ENCODE data around the gene RUNX3.
"Not testable (repeated sequence)": the region's sequence is repeated elsewhere in the genome, so short reads cannot be mapped to it uniquely, and the experiment has no call there.

RUNX3 gene

DNA sequence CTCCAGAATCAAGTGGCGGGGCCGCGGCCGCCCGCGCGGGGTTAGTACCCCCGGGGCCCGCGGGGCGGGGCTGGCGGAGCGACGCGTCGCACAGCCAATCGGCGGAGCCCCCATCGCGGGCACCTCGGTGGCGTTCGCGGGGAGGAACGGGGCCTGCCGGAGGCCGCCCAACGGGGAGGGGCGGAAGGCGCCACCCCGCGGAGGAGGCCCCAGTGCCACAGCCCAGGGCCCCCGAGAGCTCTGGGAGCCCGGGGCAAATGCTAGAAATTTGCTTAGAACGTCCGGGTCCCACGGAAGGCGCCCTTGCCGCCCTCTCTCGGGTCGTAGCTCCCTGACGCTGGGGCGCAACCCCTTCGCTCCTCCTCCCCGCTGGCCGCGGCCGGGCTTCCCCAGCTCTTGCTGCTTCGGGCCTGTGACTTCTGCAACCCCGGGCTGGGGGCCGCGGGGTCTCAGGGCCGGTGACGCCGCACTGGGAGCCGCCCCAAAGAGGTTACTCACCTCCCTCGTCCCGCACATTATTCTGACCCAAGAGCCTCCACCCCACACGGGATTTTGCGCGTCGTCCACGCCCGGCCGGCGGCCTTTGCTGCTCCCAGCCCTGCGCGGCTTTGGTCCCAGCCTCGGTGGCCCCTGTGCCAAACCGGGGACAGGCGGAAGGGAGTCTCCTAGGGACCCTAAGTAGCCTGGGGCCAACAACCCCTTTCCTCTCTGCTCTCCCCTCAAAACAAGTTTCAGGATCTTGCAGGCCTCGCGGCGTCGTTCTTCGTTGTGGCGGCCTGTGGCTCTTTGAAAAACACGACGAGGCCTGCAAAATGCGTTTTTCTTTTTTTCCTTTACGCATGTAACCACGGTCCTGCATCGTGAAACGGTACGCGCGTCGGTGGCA lies at the start of gene RUNX3:
RUNX3 (minus strand) TSS at position 17 of the 886 bp plus-strand sequence. CDS start 408 bp downstream, outside the sequence.
- no peaks in the 10 kb centered on the region for H3K27me3 ChIP-seq (replicated peaks; ENCODE audit: insufficient read depth, low read length)
- no peaks in the 10 kb centered on the region; the same call in 1 of the 2 replicates for H4K20me1 ChIP-seq (ENCODE audit: insufficient read depth, low read length)
- H3K9me2 ChIP-seq (replicated peaks; ENCODE audit: insufficient read depth, low read length), result no peaks in the 10 kb centered on the region
- peak within 1 kb of the TSS; percentile 84 for H3K27ac ChIP-seq (ENCODE audit: low read length)
- no peak for TF ChIP-seq EZH2 (optimal IDR thresholded peaks at IDR 0.05; ENCODE audit: low read depth, low read length)
- TF ChIP-seq, protein P1, sequence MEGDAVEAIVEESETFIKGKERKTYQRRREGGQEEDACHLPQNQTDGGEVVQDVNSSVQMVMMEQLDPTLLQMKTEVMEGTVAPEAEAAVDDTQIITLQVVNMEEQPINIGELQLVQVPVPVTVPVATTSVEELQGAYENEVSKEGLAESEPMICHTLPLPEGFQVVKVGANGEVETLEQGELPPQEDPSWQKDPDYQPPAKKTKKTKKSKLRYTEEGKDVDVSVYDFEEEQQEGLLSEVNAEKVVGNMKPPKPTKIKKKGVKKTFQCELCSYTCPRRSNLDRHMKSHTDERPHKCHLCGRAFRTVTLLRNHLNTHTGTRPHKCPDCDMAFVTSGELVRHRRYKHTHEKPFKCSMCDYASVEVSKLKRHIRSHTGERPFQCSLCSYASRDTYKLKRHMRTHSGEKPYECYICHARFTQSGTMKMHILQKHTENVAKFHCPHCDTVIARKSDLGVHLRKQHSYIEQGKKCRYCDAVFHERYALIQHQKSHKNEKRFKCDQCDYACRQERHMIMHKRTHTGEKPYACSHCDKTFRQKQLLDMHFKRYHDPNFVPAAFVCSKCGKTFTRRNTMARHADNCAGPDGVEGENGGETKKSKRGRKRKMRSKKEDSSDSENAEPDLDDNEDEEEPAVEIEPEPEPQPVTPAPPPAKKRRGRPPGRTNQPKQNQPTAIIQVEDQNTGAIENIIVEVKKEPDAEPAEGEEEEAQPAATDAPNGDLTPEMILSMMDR (IDR thresholded peaks at IDR 0.05; ENCODE audit: low read length), result 0 out of 2 replicates have a peak, but pooled peaks have one; percentile 17
- H3K9ac ChIP-seq (ENCODE audit: low read length), result peak within 1 kb of the TSS; percentile 81
- H3K4me2 ChIP-seq (ENCODE audit: low read depth, low read length), result peak within 1 kb of the TSS; percentile 92; the same call in 1 of the 2 replicates
- H3K4me3 ChIP-seq (ENCODE audit: low read length), result peak within 1 kb of the TSS; percentile 95
- no peaks in the 10 kb centered on the region for H3K9me3 ChIP-seq (replicated peaks; ENCODE audit: insufficient read depth, low read length)
- peaks cover 26% of the 10 kb centered on the region for H3K4me1 ChIP-seq (ENCODE audit: low read length)
- H3F3A ChIP-seq (ENCODE audit: insufficient read depth, low read length), result peaks cover 19% of the 10 kb centered on the region
- DNase-seq, result peak; percentile 96
- 0 out of 2 replicates have a peak, but pooled peaks cover 5% of the 10 kb centered on the region for H3K36me3 ChIP-seq (replicated peaks; ENCODE audit: insufficient read depth, low read length)
- peaks cover 41% of the 10 kb centered on the region for H3K79me2 ChIP-seq (ENCODE audit: low read length)
- peak within 1 kb of the TSS; percentile 94 for H2AFZ ChIP-seq (ENCODE audit: low read length)

DNA sequence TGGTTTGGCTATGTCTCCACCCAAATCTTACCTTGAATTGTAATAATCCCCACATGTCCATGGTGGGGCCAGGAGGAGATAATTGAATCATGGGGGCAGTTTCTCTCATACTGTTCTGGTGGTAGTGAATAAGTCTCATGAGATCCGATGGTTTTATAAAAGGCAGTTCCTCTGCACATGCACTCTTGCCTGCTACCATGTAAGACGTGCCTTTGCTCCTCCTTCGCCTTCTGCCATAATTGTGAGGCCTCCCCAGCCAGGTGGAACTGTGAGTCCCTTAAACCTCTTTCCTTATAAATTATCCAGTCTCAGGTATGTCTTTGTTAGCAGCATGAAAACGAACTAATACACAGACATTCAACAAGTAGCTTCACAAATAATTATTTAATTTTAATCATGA lies 49.2 kb upstream of the RUNX3 start:
- H3K9me3 ChIP-seq (replicated peaks; ENCODE audit: insufficient read depth, low read length); H3K4me3 ChIP-seq (ENCODE audit: low read length); H3K4me2 ChIP-seq (ENCODE audit: low read depth, low read length); H3K36me3 ChIP-seq (replicated peaks; ENCODE audit: insufficient read depth, low read length); H2AFZ ChIP-seq (ENCODE audit: low read length); H3K27ac ChIP-seq (ENCODE audit: low read length); H3K79me2 ChIP-seq (ENCODE audit: low read length); H3K4me1 ChIP-seq (ENCODE audit: low read length); H3K27me3 ChIP-seq (replicated peaks; ENCODE audit: insufficient read depth, low read length); DNase-seq; H3F3A ChIP-seq (ENCODE audit: insufficient read depth, low read length); H3K9me2 ChIP-seq (replicated peaks; ENCODE audit: insufficient read depth, low read length); H3K9ac ChIP-seq (ENCODE audit: low read length); H4K20me1 ChIP-seq (ENCODE audit: insufficient read depth, low read length): not testable (repeated sequence)

- H3K9me2 ChIP-seq (replicated peaks; ENCODE audit: insufficient read depth, low read length), result no peaks in the 10 kb centered on the region
- H3K4me3 ChIP-seq (ENCODE audit: low read length), result no peak overlapping the region
- 0 out of 2 replicates have a peak, but pooled peaks cover 5% of the 10 kb centered on the region for H3K4me1 ChIP-seq (ENCODE audit: low read length)
- no peak overlapping the region for H3K9ac ChIP-seq (ENCODE audit: low read length)
- H3K27me3 ChIP-seq (replicated peaks; ENCODE audit: insufficient read depth, low read length), result no peaks in the 10 kb centered on the region; the same call in 1 of the 2 replicates
- TF ChIP-seq EZH2 (optimal IDR thresholded peaks at IDR 0.05; ENCODE audit: low read depth, low read length), result no peak
- TF ChIP-seq, protein P1 (IDR thresholded peaks at IDR 0.05; ENCODE audit: low read length), result no peak
- TF ChIP-seq EZH2phosphoT487 (IDR thresholded peaks at IDR 0.05; ENCODE audit: low read length), result no peak
- DNase-seq, result no peak
- no peaks in the 10 kb centered on the region for H3F3A ChIP-seq (ENCODE audit: insufficient read depth, low read length)
- H3K9me3 ChIP-seq (replicated peaks; ENCODE audit: insufficient read depth, low read length), result no peaks in the 10 kb centered on the region; the same call in 1 of the 2 replicates
- H3K4me2 ChIP-seq (ENCODE audit: low read depth, low read length), result no peak overlapping the region
- H2AFZ ChIP-seq (ENCODE audit: low read length), result no peak overlapping the region
- no peaks in the 10 kb centered on the region for H4K20me1 ChIP-seq (ENCODE audit: insufficient read depth, low read length)
- no peaks in the 10 kb centered on the region for H3K79me2 ChIP-seq (ENCODE audit: low read length)
- no peaks in the 10 kb centered on the region for H3K36me3 ChIP-seq (replicated peaks; ENCODE audit: insufficient read depth, low read length)
- H3K27ac ChIP-seq (ENCODE audit: low read length), result no peak overlapping the region
Observed at GRCh38 chr1:24978383-24979032, 48.4 kb upstream of the RUNX3 start.
